CD4-positive, alpha-beta memory T cell (primary cell): ENCODE results near the gene EYA2. TPM values are rescaled to one million over a fixed set of nuclear protein-coding genes. Genes with fewer than 3 reads are reported as not detected.

Experiments used
- CTCF ChIA-PET: fragments of 350-600 bp; sonication (Branson Sonifier 250); formaldehyde crosslinking; loops from one replicate; lab custom pipeline; 2021; ENCODE audit warnings: inconsistent platforms; ENCODE audit not compliant: partially characterized antibody; lab: Charles Lee
- POLR2A ChIA-PET: fragments of 350-600 bp; sonication (Branson Sonifier 250); formaldehyde crosslinking; loops from one replicate; lab custom pipeline; 2021; ENCODE audit not compliant: partially characterized antibody; lab: Charles Lee
- DNase-seq, 5 donors: peaks; one replicate each; pipeline versions ENCODE4 v3.0.0 to v3.0.0-alpha.2; 2020 to 2022; ENCODE audit warnings: mixed read lengths in 1 of 5
- H3K27ac ChIP-seq: one replicate; pipeline ENCODE4 v1.7.0; 2013; ENCODE audit warnings: low read depth, low read length
- H3K27me3 ChIP-seq: 2 replicates; pipeline ENCODE4 v1.7.0; 2013; ENCODE audit warnings: mild to moderate bottlenecking, low read length, moderate library complexity; ENCODE audit not compliant: insufficient read depth
- H3K36me3 ChIP-seq: 2 replicates; pipeline ENCODE4 v1.7.0; 2013; ENCODE audit warnings: mild to moderate bottlenecking, low read length, moderate library complexity; ENCODE audit not compliant: insufficient read depth
- H3K4me1 ChIP-seq: 2 replicates; pipeline ENCODE4 v1.7.0; 2013; ENCODE audit warnings: mild to moderate bottlenecking, low read length, moderate library complexity; ENCODE audit not compliant: insufficient read depth
- H3K4me3 ChIP-seq, 2 donors: one replicate each; pipeline ENCODE4 v1.7.0; 2013; ENCODE audit warnings: low read length in 2 of 2, mild to moderate bottlenecking in 1 of 2
- H3K9me3 ChIP-seq, 2 donors: one replicate each; pipeline ENCODE4 v1.7.0; 2013; ENCODE audit warnings: low read length in 2 of 2, control low read depth in 1 of 2; ENCODE audit not compliant: control insufficient read depth in 1 of 2
- H3K27ac Mint-ChIP-seq, 7 donors: one replicate each; pipeline ENCODE4 v1.8.0; 2020 to 2021; ENCODE audit warnings: mixed read lengths in 7 of 7, mild to moderate bottlenecking in 6 of 7, inconsistent platforms in 3 of 7, moderate library complexity in 3 of 7
- H3K27me3 Mint-ChIP-seq, 2 donors: one replicate each; pipeline ENCODE4 v1.8.0; 2020 to 2021; ENCODE audit warnings: mixed read lengths in 2 of 2
- H3K36me3 Mint-ChIP-seq, 2 donors: one replicate each; pipeline ENCODE4 v1.8.0; 2020 to 2021; ENCODE audit warnings: mixed read lengths in 2 of 2, inconsistent platforms in 1 of 2, mild to moderate bottlenecking in 1 of 2
- H3K4me1 Mint-ChIP-seq, 4 donors: one replicate each; pipeline ENCODE4 v1.8.0; 2020 to 2021; ENCODE audit warnings: mixed read lengths in 4 of 4, mild to moderate bottlenecking in 1 of 4
- H3K4me3 Mint-ChIP-seq, 8 donors: one replicate each; pipeline ENCODE4 v1.8.0; 2020 to 2021; ENCODE audit warnings: mixed read lengths in 8 of 8, mild to moderate bottlenecking in 7 of 8, moderate library complexity in 6 of 8, inconsistent platforms in 3 of 8
- H3K9me3 Mint-ChIP-seq, 8 donors: one replicate each; pipeline ENCODE4 v1.8.0; 2020 to 2021; ENCODE audit warnings: mixed read lengths in 8 of 8, mild to moderate bottlenecking in 5 of 8, inconsistent platforms in 3 of 8, moderate library complexity in 1 of 8
- intact Hi-C: fragments of 100-400 bp; cut with micrococcal nuclease; formaldehyde crosslinking; loops from one replicate; pipeline ENCODE4 v1.15.1; 2023
- polyA plus RNA-seq, 2 donors: library from polyadenylated mRNA; unstranded; fragments of 300-500 nt; fragmentation: Illumina TruSeq; gene quantifications; one replicate each; pipeline ENCODE4 v1.2.3, GENCODE V29; 2021
- total RNA-seq, 2 experiments: library from RNA; stranded (reverse); gene quantifications; one replicate each; pipeline ENCODE4 v1.2.3, GENCODE V29; 2021

The EYA2 gene
- total and polyA plus RNA-seq, 4 experiments from 2014 or later = not detected

DNA sequence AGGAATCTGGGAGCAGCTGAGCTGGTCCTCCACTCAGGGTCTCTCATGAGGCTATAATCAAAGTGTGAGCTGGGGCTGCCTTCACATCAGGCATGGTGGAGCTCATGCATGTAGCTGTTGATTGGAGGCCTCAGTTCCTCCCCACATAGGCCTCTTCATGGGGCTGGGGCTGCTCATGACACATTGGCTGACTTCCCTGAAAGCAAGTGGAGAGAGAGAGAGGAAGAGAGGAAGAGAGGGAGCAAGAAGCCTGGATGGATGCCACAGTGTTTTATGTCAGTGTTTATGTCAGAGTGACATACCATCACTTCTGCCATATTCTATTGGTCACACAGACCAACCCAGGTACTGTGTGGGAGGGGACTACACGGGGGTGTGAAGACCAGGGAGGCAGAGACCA is 43.8 kb downstream of the EYA2 start:
- ChIA-PET POLR2A (no interaction called here), CTCF (no interaction called here)
- Histone ChIP-seq H3K27ac (no peak overlapping the region), H3K27me3 (no peaks in the 10 kb centered on the region), H3K4me3 (no peak overlapping the region), H3K36me3 (no peaks in the 10 kb centered on the region), H3K9me3 (no peaks in the 10 kb centered on the region), H3K4me1 (no peaks in the 10 kb centered on the region)
- intact Hi-C loops = no loop called here
- Mint-ChIP-seq H3K9me3 (no peaks in the 10 kb centered on the region), H3K4me3 (no peak overlapping the region), H3K4me1 (no peaks in the 10 kb centered on the region), H3K27me3 (peaks cover 5 to 6% of the 10 kb centered on the region in 2 donors), H3K36me3 (no peaks in the 10 kb centered on the region), H3K27ac (no peak overlapping the region)
- no peak for DNase-seq

- Histone ChIP-seq H3K36me3 (no peaks in the 10 kb centered on the region), H3K9me3 (no peaks in the 10 kb centered on the region), H3K27ac (no peak overlapping the region), H3K27me3 (no peaks in the 10 kb centered on the region), H3K4me3 (no peak overlapping the region), H3K4me1 (no peaks in the 10 kb centered on the region)
- H3K36me3 Mint-ChIP-seq = no peaks in the 10 kb centered on the region
- H3K9me3 Mint-ChIP-seq = no peaks in the 10 kb centered on the region
- intact Hi-C loops = no loop called here
- no peaks in the 10 kb centered on the region for H3K4me1 Mint-ChIP-seq
- peak overlapping the region in 1 of 7 donors; percentile 42 for H3K27ac Mint-ChIP-seq
- CTCF ChIA-PET = no interaction called here
- POLR2A ChIA-PET = no interaction called here
- peaks cover 3 to 4% of the 10 kb centered on the region in 2 donors for H3K27me3 Mint-ChIP-seq
- H3K4me3 Mint-ChIP-seq = no peak overlapping the region
- no peak for DNase-seq
Measured at GRCh38 chr20:46939031-46939965, 44.7 kb downstream of the EYA2 start.

- ChIA-PET POLR2A (no interaction called here), CTCF (no interaction called here)
- Mint-ChIP-seq H3K4me1 (no peaks in the 10 kb centered on the region), H3K27ac (no peak overlapping the region), H3K9me3 (peaks cover 0 to under 1% (median 0%) of the 10 kb centered on the region in 8 donors), H3K4me3 (no peak overlapping the region), H3K36me3 (no peaks in the 10 kb centered on the region), H3K27me3 (peaks cover 2 to 3% of the 10 kb centered on the region in 2 donors)
- DNase-seq = no peak
- Histone ChIP-seq H3K27ac (no peak overlapping the region), H3K9me3 (no peaks in the 10 kb centered on the region), H3K36me3 (no peaks in the 10 kb centered on the region), H3K27me3 (no peaks in the 10 kb centered on the region), H3K4me1 (no peaks in the 10 kb centered on the region), H3K4me3 (no peak overlapping the region)
- intact Hi-C loops = no loop called here
Measured at GRCh38 chr20:46940616-46941015, 46.0 kb downstream of the EYA2 start.

GRCh38 chr20:46941404-46941803 is 46.8 kb downstream of the EYA2 start:
- Mint-ChIP-seq H3K27ac (no peak overlapping the region), H3K4me3 (no peak overlapping the region), H3K4me1 (no peaks in the 10 kb centered on the region), H3K36me3 (no peaks in the 10 kb centered on the region), H3K9me3 (peaks cover 0 to 2% (median 0%) of the 10 kb centered on the region in 8 donors), H3K27me3 (peaks cover 2 to 3% of the 10 kb centered on the region in 2 donors)
- DNase-seq = no peak
- ChIA-PET CTCF (no interaction called here), POLR2A (no interaction called here)
- Histone ChIP-seq H3K27me3 (no peaks in the 10 kb centered on the region), H3K9me3 (no peaks in the 10 kb centered on the region), H3K36me3 (no peaks in the 10 kb centered on the region), H3K27ac (no peak overlapping the region), H3K4me1 (no peaks in the 10 kb centered on the region), H3K4me3 (no peak overlapping the region)
- intact Hi-C loops = no loop called here

GRCh38 chr20:46943861-46944591 is 49.4 kb downstream of the EYA2 start:
- no peak overlapping the region for H3K4me3 Mint-ChIP-seq
- Histone ChIP-seq H3K36me3 (no peaks in the 10 kb centered on the region), H3K4me3 (no peak overlapping the region), H3K27me3 (no peaks in the 10 kb centered on the region), H3K4me1 (no peaks in the 10 kb centered on the region), H3K9me3 (no peaks in the 10 kb centered on the region), H3K27ac (no peak overlapping the region)
- no peak for DNase-seq
- POLR2A ChIA-PET = no interaction called here
- no peak overlapping the region for H3K27ac Mint-ChIP-seq
- H3K4me1 Mint-ChIP-seq = no peaks in the 10 kb centered on the region
- no peaks in the 10 kb centered on the region for H3K36me3 Mint-ChIP-seq
- peaks cover 0 to 2% (median 0%) of the 10 kb centered on the region in 8 donors for H3K9me3 Mint-ChIP-seq
- intact Hi-C loops = no loop called here
- CTCF ChIA-PET = no interaction called here
- H3K27me3 Mint-ChIP-seq = peaks cover 6 to 7% of the 10 kb centered on the region in 2 donors

DNA sequence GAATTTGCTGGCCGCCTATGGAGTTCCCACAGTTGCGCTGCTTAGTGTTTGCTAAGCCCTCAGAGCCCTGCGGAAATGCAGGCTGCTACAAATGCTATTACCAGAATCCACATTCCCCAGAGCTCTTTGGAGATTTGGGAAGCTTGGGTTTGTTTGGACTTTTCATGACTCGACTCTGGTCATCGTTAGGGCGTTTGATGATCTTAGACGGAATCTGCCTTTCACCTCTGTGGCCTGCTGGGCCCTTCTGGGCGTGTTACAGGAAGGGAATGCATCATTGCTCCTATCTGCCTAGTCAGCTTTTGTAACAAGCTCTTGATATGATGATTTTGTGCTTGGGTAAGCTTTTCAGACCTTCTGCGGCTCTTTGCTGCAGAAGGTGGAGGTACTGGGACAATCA is 50.8 kb downstream of the EYA2 start:
- Mint-ChIP-seq H3K36me3 (no peaks in the 10 kb centered on the region), H3K27me3 (peaks cover 6 to 7% of the 10 kb centered on the region in 2 donors), H3K4me3 (no peak overlapping the region), H3K4me1 (no peaks in the 10 kb centered on the region), H3K9me3 (peaks cover 0 to 2% (median 0%) of the 10 kb centered on the region in 8 donors), H3K27ac (no peak overlapping the region)
- no peak overlapping the region for H3K4me3 ChIP-seq
- POLR2A ChIA-PET = no interaction called here
- H3K27ac ChIP-seq = no peak overlapping the region
- intact Hi-C loops = no loop called here
- H3K27me3 ChIP-seq = no peaks in the 10 kb centered on the region
- H3K4me1 ChIP-seq = no peaks in the 10 kb centered on the region
- CTCF ChIA-PET = no interaction called here
- no peaks in the 10 kb centered on the region for H3K36me3 ChIP-seq
- no peaks in the 10 kb centered on the region for H3K9me3 ChIP-seq
- DNase-seq = no peak

DNA sequence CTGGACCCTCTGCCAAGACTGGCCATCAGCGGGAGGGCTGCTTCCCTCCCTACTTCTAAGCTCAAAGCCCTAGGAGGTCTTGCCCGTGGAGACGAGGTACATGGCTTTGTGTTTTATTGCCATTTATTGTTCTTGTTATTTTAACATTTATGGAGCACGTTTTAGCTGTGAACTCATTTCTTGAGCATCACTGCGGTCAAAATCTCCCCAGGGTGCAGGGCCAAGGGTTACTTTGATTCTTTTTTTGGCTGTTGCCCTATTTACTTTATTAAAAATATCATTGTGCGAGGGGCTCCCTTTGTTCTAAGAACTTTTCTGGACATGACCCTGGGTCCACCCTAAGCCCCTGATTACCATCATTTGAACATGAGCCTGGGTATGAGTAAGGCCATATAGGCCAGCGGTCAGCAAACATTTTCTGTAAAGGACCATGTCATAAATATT is 51.6 kb downstream of the EYA2 start:
- CTCF ChIA-PET = no interaction called here

More for the DNA sequence above, 51.6 kb downstream of the EYA2 start:
- no peak for DNase-seq
- Mint-ChIP-seq H3K4me3 (no peak overlapping the region), H3K9me3 (peaks cover 0 to 2% (median 0%) of the 10 kb centered on the region in 8 donors), H3K27ac (no peak overlapping the region), H3K27me3 (peaks cover 6 to 7% of the 10 kb centered on the region in 2 donors), H3K36me3 (no peaks in the 10 kb centered on the region), H3K4me1 (no peaks in the 10 kb centered on the region)
- no peak overlapping the region for H3K4me3 ChIP-seq
- no peak overlapping the region for H3K27ac ChIP-seq
- intact Hi-C loops = no loop called here
- H3K27me3 ChIP-seq = no peaks in the 10 kb centered on the region
- POLR2A ChIA-PET = no interaction called here
- no peaks in the 10 kb centered on the region for H3K9me3 ChIP-seq
- H3K4me1 ChIP-seq = no peaks in the 10 kb centered on the region
- no peaks in the 10 kb centered on the region for H3K36me3 ChIP-seq
